Mucosa of descending colon (tissue), 3 donors: ENCODE data around the gene EGR2. TPM values are rescaled to one million over a fixed set of nuclear protein-coding genes. Genes with fewer than 3 reads are reported as not detected.

ENCODE experiments used
- ATAC-seq: fragments of 200-7000 bp; cut with Tn5 transposase; one replicate; pipeline ENCODE4 v1.9.1; 2020; ENCODE audit warnings: mild to moderate bottlenecking, moderate library complexity
- DNase-seq, 3 donors: peaks; one replicate each; pipeline ENCODE4 v3.0.0-alpha.2; 2020
- H3K36me3 ChIP-seq: fragments of 200-600 bp; one replicate; pipeline ENCODE4 v1.8.0; 2021; ENCODE audit warnings: low read depth, mild to moderate bottlenecking
- H3K4me1 ChIP-seq: fragments of 200-600 bp; one replicate; pipeline ENCODE4 v1.8.0; 2021; ENCODE audit warnings: low read depth, mild to moderate bottlenecking
- H3K4me3 ChIP-seq: fragments of 200-600 bp; one replicate; pipeline ENCODE4 v1.8.0; 2021; ENCODE audit warnings: mild to moderate bottlenecking
- H3K9me3 ChIP-seq: fragments of 200-600 bp; one replicate; pipeline ENCODE4 v1.8.0; 2021; ENCODE audit warnings: mild to moderate bottlenecking
- CTCF ChIP-seq: fragments of 200-600 bp; IDR thresholded peaks from one replicate; pipeline ENCODE4 v1.8.0; 2022; ENCODE audit warnings: antibody characterized with exemption, mild to moderate bottlenecking
- intact Hi-C, 2 donors: fragments of 100-400 bp; cut with DNase I in 1 of 2; cut with micrococcal nuclease in 1 of 2; formaldehyde crosslinking; loops; one replicate each; pipeline versions ENCODE4 v1.11.0 to v1.11.1; 2022; cut with DNase I, micrococcal nuclease
- total RNA-seq, 3 donors: library from RNA; stranded (reverse); fragmentation: NEBNext Ultra II Directional in 2 of 3; extraction: Animal tissue kit (Norgen Biotek cat#: 25700) in 2 of 3; gene quantifications; one replicate each; pipeline versions ENCODE4 v1.2.1 to v1.2.4, GENCODE V29; 2021 to 2023
- donor health status: DM: no; HTN: no; CAD: no; lungs with moderate emphysema.
- donor health status: DM: no; HTN: no; CAD: no.
- donor health status: DM: no; HTN: yes; CAD: no.

The EGR2 gene
- total RNA-seq, 3 donors from 2014 or later, result 0.36 to 5.5 (median 0.75) TPM

- no peak for DNase-seq
- Histone ChIP-seq H3K36me3 (no peaks in the 10 kb centered on the region), H3K4me1 (no peaks in the 10 kb centered on the region), H3K4me3 (no peak overlapping the region), H3K9me3 (peaks cover 4% of the 10 kb centered on the region)
- intact Hi-C loops, result no loop called here
- no peak for ATAC-seq
- TF ChIP-seq CTCF, result no peak
Observed at GRCh38 chr10:62847433-62847832, 31.3 kb upstream of the EGR2 start.

GRCh38 chr10:62844280-62845011, 28.3 kb upstream of the EGR2 start:
- DNase-seq, result no peak
- Histone ChIP-seq H3K4me1 (no peaks in the 10 kb centered on the region), H3K9me3 (peaks cover 4% of the 10 kb centered on the region), H3K36me3 (no peaks in the 10 kb centered on the region), H3K4me3 (no peak overlapping the region)
- no peak for TF ChIP-seq CTCF
- intact Hi-C loops, result no loop called here
- no peak for ATAC-seq

- no peak for ATAC-seq
- H3K4me1 ChIP-seq, result no peaks in the 10 kb centered on the region
- no peak overlapping the region for H3K4me3 ChIP-seq
- intact Hi-C loops, result no loop called here
- no peak for TF ChIP-seq CTCF
- DNase-seq, result no peak
- H3K36me3 ChIP-seq, result no peaks in the 10 kb centered on the region
- H3K9me3 ChIP-seq, result peaks cover 4% of the 10 kb centered on the region
Observed at GRCh38 chr10:62843600-62843999, 27.4 kb upstream of the EGR2 start.

GRCh38 chr10:62842983-62843382, 26.8 kb upstream of the EGR2 start:
- H3K4me3 ChIP-seq, result no peak overlapping the region
- H3K36me3 ChIP-seq, result no peaks in the 10 kb centered on the region
- intact Hi-C loops, result no loop called here
- H3K9me3 ChIP-seq, result peaks cover 4% of the 10 kb centered on the region
- H3K4me1 ChIP-seq, result no peaks in the 10 kb centered on the region
- ATAC-seq (no peak), DNase-seq (no peak)
- no peak for TF ChIP-seq CTCF

GRCh38 chr10:62839590-62839989, 23.4 kb upstream of the EGR2 start:
- intact Hi-C loops, result no loop called here
- no peaks in the 10 kb centered on the region for H3K9me3 ChIP-seq

More at GRCh38 chr10:62839590-62839989, 23.4 kb upstream of the EGR2 start:
- Histone ChIP-seq H3K4me1 (no peaks in the 10 kb centered on the region), H3K36me3 (no peaks in the 10 kb centered on the region), H3K4me3 (no peak overlapping the region)
- DNase-seq (no peak), ATAC-seq (no peak)
- no peak for TF ChIP-seq CTCF
